MM.1S (cell line): ENCODE results near the gene FKBP8.

Source experiments
- DNase-seq: peaks from one replicate; pipeline ENCODE4 v3.0.0-alpha.2; 2015
- H2AFZ ChIP-seq: fragments of 300-600 bp; sonication (generic); 2 replicates; pipeline ENCODE4 v1.6.0; 2016; ENCODE audit warnings: antibody characterized with exemption, low read length
- H3F3A ChIP-seq: fragments of 300-600 bp; sonication (generic); 2 replicates; pipeline ENCODE4 v1.6.1; 2016; ENCODE audit warnings: mild to moderate bottlenecking, antibody characterized with exemption, low read length, moderate library complexity, mixed read lengths; ENCODE audit not compliant: insufficient read depth
- H3K27ac ChIP-seq: fragments of 300-600 bp; sonication (generic); 2 replicates; pipeline ENCODE4 v1.5.1; 2016; ENCODE audit warnings: mild to moderate bottlenecking, low read length
- H3K27me3 ChIP-seq: fragments of 300-600 bp; sonication (generic); replicated peaks from 2 replicates; pipeline ENCODE4 v1.6.0; 2016; ENCODE audit warnings: low read length; ENCODE audit not compliant: insufficient read depth
- H3K36me3 ChIP-seq: fragments of 300-600 bp; sonication (generic); replicated peaks from 2 replicates; pipeline ENCODE4 v1.6.1; 2016; ENCODE audit warnings: mild to moderate bottlenecking, low read length, mixed read lengths; ENCODE audit not compliant: insufficient read depth
- H3K4me1 ChIP-seq: fragments of 300-600 bp; sonication (generic); 2 replicates; pipeline ENCODE4 v1.6.1; 2016; ENCODE audit warnings: low read length, mixed read lengths
- H3K4me2 ChIP-seq: fragments of 300-600 bp; sonication (generic); 2 replicates; pipeline ENCODE4 v1.6.0; 2016; ENCODE audit warnings: low read depth, low read length
- H3K4me3 ChIP-seq: fragments of 300-600 bp; sonication (generic); 2 replicates; pipeline ENCODE4 v1.5.1; 2016; ENCODE audit warnings: low read length, mixed read lengths
- H3K79me2 ChIP-seq: fragments of 300-600 bp; sonication (generic); 2 replicates; pipeline ENCODE4 v1.6.1; 2016; ENCODE audit warnings: mixed run types, low read length, mixed read lengths
- H3K9ac ChIP-seq: fragments of 300-600 bp; sonication (generic); 2 replicates; pipeline ENCODE4 v1.6.1; 2016; ENCODE audit warnings: low read length, mixed read lengths
- H3K9me2 ChIP-seq: fragments of 300-600 bp; sonication (generic); replicated peaks from 2 replicates; pipeline ENCODE4 v1.6.1; 2016; ENCODE audit warnings: mild to moderate bottlenecking, low read length, mixed read lengths; ENCODE audit not compliant: insufficient read depth
- H3K9me3 ChIP-seq: fragments of 300-600 bp; sonication (generic); replicated peaks from 2 replicates; pipeline ENCODE4 v1.6.1; 2016; ENCODE audit warnings: mild to moderate bottlenecking, low read length, mixed read lengths; ENCODE audit not compliant: insufficient read depth
- H4K20me1 ChIP-seq: fragments of 300-600 bp; sonication (generic); 2 replicates; pipeline ENCODE4 v1.6.1; 2016; ENCODE audit warnings: mild to moderate bottlenecking, low read length, moderate library complexity, mixed read lengths; ENCODE audit not compliant: insufficient read depth
- CTCF ChIP-seq: fragments of 300-600 bp; sonication (generic); IDR thresholded peaks from 2 replicates; pipeline ENCODE4 v1.5.1; 2016; ENCODE audit warnings: antibody characterized with exemption, low read length, mixed read lengths
- EZH2 ChIP-seq: fragments of 300-600 bp; sonication (generic); optimal IDR thresholded peaks from 2 replicates; pipeline ENCODE3; 2017; ENCODE audit warnings: low read depth, mild to moderate bottlenecking, antibody characterized with exemption, low read length, mixed read lengths
- EZH2phosphoT487 ChIP-seq: fragments of 300-600 bp; sonication (generic); IDR thresholded peaks from 2 replicates; pipeline ENCODE4 v1.6.1; 2018; ENCODE audit warnings: antibody characterized with exemption, low read length

FKBP8 gene

GRCh38 chr19:18496980-18497256, 46.5 kb downstream of the FKBP8 start:
- Histone ChIP-seq H3F3A (peaks cover 6% of the 10 kb centered on the region; the same call in 1 of the 2 replicates), H3K9me3 (no peaks in the 10 kb centered on the region), H4K20me1 (peaks cover 94% of the 10 kb centered on the region)

GRCh38 chr19:18496167-18496979, 47.0 kb downstream of the FKBP8 start:
- Histone ChIP-seq H3K4me2 (no peak overlapping the region), H3K27me3 (no peaks in the 10 kb centered on the region), H3K9ac (no peak overlapping the region), H3K4me1 (peaks cover 34% of the 10 kb centered on the region), H3K4me3 (no peak overlapping the region), H3K9me2 (no peaks in the 10 kb centered on the region), H3K79me2 (peaks cover 100% of the 10 kb centered on the region), H3F3A (peaks cover 6% of the 10 kb centered on the region; the same call in 1 of the 2 replicates), H2AFZ (no peak overlapping the region), H3K27ac (no peak overlapping the region), H3K9me3 (no peaks in the 10 kb centered on the region), H4K20me1 (peaks cover 94% of the 10 kb centered on the region), H3K36me3 (no peaks in the 10 kb centered on the region)
- DNase-seq = peak; percentile 18
- TF ChIP-seq EZH2 (no peak), CTCF (no peak), EZH2phosphoT487 (no peak)

More at GRCh38 chr19:18496980-18497256, 46.5 kb downstream of the FKBP8 start:
- H3K27ac ChIP-seq = no peak overlapping the region
- H3K27me3 ChIP-seq = no peaks in the 10 kb centered on the region
- peaks cover 34% of the 10 kb centered on the region for H3K4me1 ChIP-seq
- H3K9ac ChIP-seq = no peak overlapping the region
- no peaks in the 10 kb centered on the region for H3K9me2 ChIP-seq
- H3K4me2 ChIP-seq = no peak overlapping the region
- DNase-seq = no peak
- peaks cover 100% of the 10 kb centered on the region for H3K79me2 ChIP-seq
- no peak overlapping the region for H3K4me3 ChIP-seq
- H2AFZ ChIP-seq = no peak overlapping the region
- H3K36me3 ChIP-seq = no peaks in the 10 kb centered on the region
- TF ChIP-seq CTCF = no peak
- TF ChIP-seq EZH2phosphoT487 = no peak
- TF ChIP-seq EZH2 = no peak

- no peak overlapping the region for H3K27ac ChIP-seq
- DNase-seq = no peak
- no peaks in the 10 kb centered on the region for H3K36me3 ChIP-seq
- peaks cover 100% of the 10 kb centered on the region for H3K79me2 ChIP-seq
- H3K4me2 ChIP-seq = no peak overlapping the region
- H3K27me3 ChIP-seq = no peaks in the 10 kb centered on the region
- no peak overlapping the region for H3K9ac ChIP-seq
- TF ChIP-seq EZH2 (no peak), CTCF (no peak), EZH2phosphoT487 (no peak)
- H4K20me1 ChIP-seq = peaks cover 92% of the 10 kb centered on the region
- no peaks in the 10 kb centered on the region for H3K9me3 ChIP-seq
- H2AFZ ChIP-seq = no peak overlapping the region
- no peak overlapping the region for H3K4me3 ChIP-seq
- H3F3A ChIP-seq = peaks cover 6% of the 10 kb centered on the region; the same call in 1 of the 2 replicates
- peaks cover 26% of the 10 kb centered on the region for H3K4me1 ChIP-seq
- H3K9me2 ChIP-seq = no peaks in the 10 kb centered on the region
Measured at GRCh38 chr19:18495204-18495911, 48.0 kb downstream of the FKBP8 start.
